Measurements from ENCODE around the gene PRDM12. TPM values are rescaled to one million over a fixed set of nuclear protein-coding genes. Genes with fewer than 3 reads are reported as not detected.

The PRDM12 gene
- total RNA-seq, 1 experiment from 2014 or later: not detected

GRCh38 chr9:130662970-130663257 lies 1.5 kb upstream of the PRDM12 start:
- peaks cover 18% of the 10 kb centered on the region for H3K23me2 ChIP-seq (ENCODE audit: insufficient read length, low read depth, low read length, poor library complexity, severe bottlenecking)
- peaks cover 93% of the 10 kb centered on the region for H3K27me3 ChIP-seq (ENCODE audit: insufficient read depth, low read length)
- H4K8ac ChIP-seq (replicated peaks; ENCODE audit: insufficient read length, low read depth, low read length): no peak overlapping the region
- no peaks in the 10 kb centered on the region for H3K79me1 ChIP-seq (ENCODE audit: insufficient read depth, low read depth, low read length, poor library complexity, severe bottlenecking)
- no peak overlapping the region for H2BK120ac ChIP-seq (ENCODE audit: low read depth, low read length, poor library complexity, severe bottlenecking)
- no peak overlapping the region for H3K4ac ChIP-seq (ENCODE audit: low read depth, low read length)
- Mint-ChIP-seq H3K27ac (no peak overlapping the region), H3K4me1 (peaks cover 11 to 37% of the 10 kb centered on the region in 2 experiments), H3K9me3 (peaks cover 0 to 13% of the 10 kb centered on the region in 2 experiments; a peak in 3 of 5 replicates), H3K36me3 (ENCODE audit: insufficient read depth in 1 of 3, low read depth in 3 of 3) (peaks cover 4 to 7% (median 5%) of the 10 kb centered on the region in 3 experiments; a peak in 4 of 7 replicates), H3K4me3 (peak overlapping the region in 1 of 2 experiments; percentile 83; a peak in 3 of 5 replicates), H3K27me3 (ENCODE audit: low read depth) (peaks cover 100% of the 10 kb centered on the region)
- no peak overlapping the region for H2AFZ ChIP-seq (ENCODE audit: low read length)
- H3K18ac ChIP-seq (ENCODE audit: insufficient read length, low read depth, low read length): no peak overlapping the region
- no peak overlapping the region for H2BK15ac ChIP-seq (ENCODE audit: low read depth, low read length)
- H4K5ac ChIP-seq (ENCODE audit: insufficient read length, low read depth, low read length): no peak overlapping the region
- no peak overlapping the region for H2BK12ac ChIP-seq (ENCODE audit: insufficient read length, low read depth, low read length)
- no peak overlapping the region for H3T11ph ChIP-seq (ENCODE audit: low read length)
- H2AK5ac ChIP-seq (ENCODE audit: insufficient read length, low read length): no peak overlapping the region
- no peak overlapping the region for H3K56ac ChIP-seq (ENCODE audit: insufficient read length, low read depth, low read length)
- H2BK5ac ChIP-seq (ENCODE audit: insufficient read length, low read length): no peak overlapping the region
- H3K9me3 ChIP-seq (ENCODE audit: control insufficient read depth, low read depth, low read length): no peaks in the 10 kb centered on the region
- TF ChIP-seq, protein P1, sequence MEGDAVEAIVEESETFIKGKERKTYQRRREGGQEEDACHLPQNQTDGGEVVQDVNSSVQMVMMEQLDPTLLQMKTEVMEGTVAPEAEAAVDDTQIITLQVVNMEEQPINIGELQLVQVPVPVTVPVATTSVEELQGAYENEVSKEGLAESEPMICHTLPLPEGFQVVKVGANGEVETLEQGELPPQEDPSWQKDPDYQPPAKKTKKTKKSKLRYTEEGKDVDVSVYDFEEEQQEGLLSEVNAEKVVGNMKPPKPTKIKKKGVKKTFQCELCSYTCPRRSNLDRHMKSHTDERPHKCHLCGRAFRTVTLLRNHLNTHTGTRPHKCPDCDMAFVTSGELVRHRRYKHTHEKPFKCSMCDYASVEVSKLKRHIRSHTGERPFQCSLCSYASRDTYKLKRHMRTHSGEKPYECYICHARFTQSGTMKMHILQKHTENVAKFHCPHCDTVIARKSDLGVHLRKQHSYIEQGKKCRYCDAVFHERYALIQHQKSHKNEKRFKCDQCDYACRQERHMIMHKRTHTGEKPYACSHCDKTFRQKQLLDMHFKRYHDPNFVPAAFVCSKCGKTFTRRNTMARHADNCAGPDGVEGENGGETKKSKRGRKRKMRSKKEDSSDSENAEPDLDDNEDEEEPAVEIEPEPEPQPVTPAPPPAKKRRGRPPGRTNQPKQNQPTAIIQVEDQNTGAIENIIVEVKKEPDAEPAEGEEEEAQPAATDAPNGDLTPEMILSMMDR (conservative IDR thresholded peaks at IDR 0.05): no peak
- peak; percentile 49 for DNase-seq
- no peaks in the 10 kb centered on the region for H4K20me1 ChIP-seq (ENCODE audit: control insufficient read depth, insufficient read depth, insufficient read length)
- no peak overlapping the region for H3K23ac ChIP-seq (ENCODE audit: insufficient read length, low read depth, low read length)
- H3K9ac ChIP-seq (ENCODE audit: extremely low read depth, insufficient read length, low read length): no peak overlapping the region
- H3K79me2 ChIP-seq (ENCODE audit: insufficient read depth, low read length): no peaks in the 10 kb centered on the region
- H3K4me1 ChIP-seq (ENCODE audit: insufficient read depth, low read length): no peaks in the 10 kb centered on the region; the same call in 1 of the 2 replicates
- no peak overlapping the region for H3K14ac ChIP-seq (ENCODE audit: insufficient read depth, low read length)
- WGBS (ENCODE audit: extremely low coverage, insufficient read length, low lambda C conversion rate): no CpG with 5 or more reads among the region's 15 CpGs
- no peak overlapping the region for H4K91ac ChIP-seq (ENCODE audit: insufficient read length, low read depth, low read length)
- no peak overlapping the region for H3K27ac ChIP-seq (ENCODE audit: insufficient read length, low read depth, low read length)
- H2BK20ac ChIP-seq (ENCODE audit: low read depth, low read length, poor library complexity, severe bottlenecking): no peak overlapping the region
- peak overlapping the region; percentile 4 for H3K4me2 ChIP-seq (ENCODE audit: insufficient read depth, insufficient read length, low read length)
